K562 (cell line): Measurements from ENCODE around the gene PRDM16. TPM values are rescaled to one million over a fixed set of nuclear protein-coding genes. Genes with fewer than 3 reads are reported as not detected.
"Not testable (repeated sequence)": the region's sequence is repeated elsewhere in the genome, so short reads cannot be mapped to it uniquely, and the experiment has no call there.

Source experiments
- ATAC-seq: fragments of 200-7000 bp; cut with Tn5 transposase; 3 replicates; pipeline ENCODE4 v1.9.1; 2020; ENCODE audit warnings: moderate library complexity
- BruUV-seq: library from RNA; stranded (reverse); fragments of 400-500 nt; replicated peaks from 2 replicates; lab custom pipeline; 2021; lab: Mats Ljungman, UMichigan
- CTCF ChIA-PET: fragments of 300-600 bp; formaldehyde crosslinking; extraction: SDS; loops from one replicate; lab custom pipeline; 2021; ENCODE audit warnings: low intra/inter-chr PET ratio; lab: Yijun Ruan, JAX
- POLR2A ChIA-PET: fragments of 300-600, 350-650 bp; sonication (Branson Sonifier 250); formaldehyde crosslinking; extraction: SDS; loops from one replicate; lab custom pipeline; 2021; ENCODE audit warnings: antibody characterized with exemption, inconsistent platforms; lab: Yijun Ruan, JAX
- DNase-seq, 4 experiments: peaks; one replicate each; pipeline versions ENCODE4 v3.0.0 to v3.0.0-alpha.2; 2011 to 2018; ENCODE audit warnings: low spot score in 3 of 4, mixed read lengths in 3 of 4; ENCODE audit errors: extremely low read depth in 1 of 4
- FAIRE-seq: peaks from 2 replicates; lab custom pipeline; 2011; peaks lifted over from hg19 to GRCh38; lab: Jason Lieb, UNC
- H2AFZ ChIP-seq: 2 replicates; pipeline ENCODE4 v1.6.0; 2011; ENCODE audit warnings: low read depth, low read length, control low read depth, inconsistent platforms
- H3K27ac ChIP-seq: fragments of 200-600 bp; 3 replicates; pipeline ENCODE4 v1.8.0; 2011; ENCODE audit warnings: low read depth, mild to moderate bottlenecking, control low read depth, inconsistent platforms, low read length, moderate library complexity, mixed read lengths; ENCODE audit errors: extremely low read depth
- H3K27me3 ChIP-seq, 2 experiments: fragments of 300-600 bp in 1 of 2; 2 replicates in 1 of 2; 3 replicates in 1 of 2; pipeline versions ENCODE4 v1.6.0 to v1.8.0; 2011; ENCODE audit warnings: inconsistent platforms in 2 of 2, low read length in 2 of 2, mild to moderate bottlenecking in 1 of 2, mixed read lengths in 1 of 2, moderate library complexity in 1 of 2; ENCODE audit not compliant: control insufficient read depth in 2 of 2, insufficient read depth in 2 of 2
- H3K36me3 ChIP-seq: fragments of 300-600 bp; 3 replicates; pipeline ENCODE4 v1.8.0; 2011; ENCODE audit warnings: mild to moderate bottlenecking, low read length, inconsistent platforms; ENCODE audit not compliant: control insufficient read depth, insufficient read depth
- H3K4me1 ChIP-seq, 2 experiments: fragments of 200-600 bp in 1 of 2; replicated peaks in 1 of 2; 2 replicates in 1 of 2; 3 replicates in 1 of 2; pipeline versions ENCODE4 v1.5.1 to v1.8.0; 2011; ENCODE audit warnings: inconsistent platforms in 2 of 2, low read length in 2 of 2, mild to moderate bottlenecking in 1 of 2, mixed read lengths in 1 of 2, moderate library complexity in 1 of 2; ENCODE audit not compliant: control insufficient read depth in 2 of 2, insufficient read depth in 2 of 2
- H3K4me2 ChIP-seq: 2 replicates; pipeline ENCODE4 v1.6.1; 2011; ENCODE audit warnings: low read length, control low read depth, inconsistent platforms, mixed read lengths; ENCODE audit not compliant: insufficient read depth
- H3K4me3 ChIP-seq: fragments of 200-600 bp; sonication (generic), shearing (Covaris generic); 2 replicates; pipeline ENCODE4 v1.5.1; 2016; ENCODE audit warnings: control low read depth, inconsistent platforms
- H3K79me2 ChIP-seq: fragments of 200-600 bp; 3 replicates; pipeline ENCODE4 v1.8.0; 2011; ENCODE audit warnings: low read length, inconsistent platforms; ENCODE audit not compliant: control insufficient read depth, insufficient read depth
- H3K9ac ChIP-seq, 2 experiments: 2 replicates each; pipeline versions ENCODE4 v1.6.0 to v1.6.1; 2011; ENCODE audit warnings: low read depth in 2 of 2, low read length in 2 of 2, control low read depth in 1 of 2, inconsistent platforms in 1 of 2, mild to moderate bottlenecking in 1 of 2, mixed read lengths in 1 of 2; ENCODE audit not compliant: insufficient read depth in 1 of 2
- H3K9me1 ChIP-seq: one replicate; pipeline ENCODE4 v1.6.0; 2011; ENCODE audit warnings: inconsistent platforms, mild to moderate bottlenecking, low read length, moderate library complexity; ENCODE audit not compliant: control insufficient read depth, insufficient read depth
- H3K9me3 ChIP-seq: replicated peaks from 2 replicates; pipeline ENCODE4 v1.5.1; 2011; ENCODE audit warnings: low read depth, low read length, inconsistent platforms; ENCODE audit not compliant: control insufficient read depth, insufficient read depth
- H4K20me1 ChIP-seq: replicated peaks from 2 replicates; pipeline ENCODE4 v1.6.1; 2011; ENCODE audit warnings: low read length, inconsistent platforms, mixed read lengths; ENCODE audit not compliant: control insufficient read depth, insufficient read depth
- SUPT5H ChIP-seq: fragments of 450-650 bp; IDR thresholded peaks from 2 replicates; pipeline ENCODE4 v1.6.1; 2016
- ZNF589 ChIP-seq: fragments of 200-800 bp; sonication (Bioruptor generic); IDR thresholded peaks from 2 replicates; pipeline ENCODE4 v1.6.1; 2016; ENCODE audit warnings: low read depth, missing genetic modification characterization, missing compliant biosample characterization
- whole genome bisulfite sequencing: fragments of 100-300 bp; shearing (Covaris generic); methylation state at CpG from one replicate; pipeline ENCODE4 v1.1.6; 2016; ENCODE audit warnings: low coverage, mixed read lengths; ENCODE audit not compliant: insufficient coverage; ENCODE audit errors: missing lambda C conversion rate; 5-methylcytosine and 5-hydroxymethylcytosine counted together
- in situ Hi-C: fragments of 300-500 bp; cut with MboI; formaldehyde crosslinking; loops from 4 replicates; pipeline ENCODE4 v1.15.0; 2018; ENCODE audit warnings: inconsistent platforms, mixed read lengths
- intact Hi-C: fragments of 100-400 bp; cut with micrococcal nuclease; formaldehyde crosslinking; loops from 2 replicates; pipeline ENCODE4 v1.14.2; 2022
- polyA plus RNA-seq, 8 experiments: library from polyadenylated mRNA; depleted of rRNA in 4 of 8; stranded (reverse) in 5 of 8; unstranded in 3 of 8; fragments of >200 nt; fragmentation: Nextera tagmentation in 2 of 8; fragmentation: Illumina TruSeq in 1 of 8; extraction: Ambion mirVana in 2 of 8; extraction: Trizol in 1 of 8; gene quantifications; 2 replicates each; pipeline versions ENCODE4 v1.2.1 to v1.2.3, GENCODE V29; 2011 to 2014; ENCODE audit warnings: inconsistent platforms in 1 of 8, missing spikeins in 1 of 8
- total RNA-seq, 7 experiments: library from RNA; depleted of rRNA in 6 of 7; stranded (reverse); fragments of >200 nt in 6 of 7; fragmentation: Illumina TruSeq in 2 of 7; extraction: Trizol in 2 of 7; gene quantifications; 2 replicates each; pipeline versions ENCODE4 v1.2.1 to v1.2.3, GENCODE V29; 2011 to 2021; ENCODE audit warnings: low replicate concordance in 1 of 7
- TF ChIP-seq, protein P1 (sequence below): sonication (generic); formaldehyde crosslinking; IDR thresholded peaks from 2 replicates; pipeline ENCODE4 v1.8.0; 2022; ENCODE audit warnings: mild to moderate bottlenecking, missing genetic modification reagents

Gene PRDM16
- total and polyA plus RNA-seq, 9 of the 15 experiments (the other 6 are each of a cell fraction or from before 2014, with no cell fraction given) = 0.10 to 0.27 TPM; not detected in 7

GRCh38 chr1:3165189-3165588 is 96.2 kb downstream of the PRDM16 start:
- intact Hi-C loops, POLR2A ChIA-PET, in situ Hi-C loops, BruUV-seq, H3K36me3 ChIP-seq, H3K79me2 ChIP-seq, FAIRE-seq, H3K9me1 ChIP-seq, H3K4me2 ChIP-seq, DNase-seq, ATAC-seq, H3K4me3 ChIP-seq, H3K27ac ChIP-seq, H3K9ac ChIP-seq, H3K9me3 ChIP-seq, H3K4me1 ChIP-seq, H2AFZ ChIP-seq, CTCF ChIA-PET: not testable (repeated sequence)
- WGBS = 33% methylated on average over 1 of the region's 1 CpG
- H3K27me3 ChIP-seq = peaks cover 14 to 52% of the 10 kb centered on the region in 2 experiments
- 0 out of 2 replicates have a peak, but pooled peaks cover 17% of the 10 kb centered on the region for H4K20me1 ChIP-seq

GRCh38 chr1:3166206-3166918 is 97.4 kb downstream of the PRDM16 start:
- H3K9ac ChIP-seq = no peak overlapping the region
- H3K9me1 ChIP-seq = no peaks in the 10 kb centered on the region
- CTCF ChIA-PET = no interaction called here
- H3K9me3 ChIP-seq = no peaks in the 10 kb centered on the region
- peaks cover 0 to 17% of the 10 kb centered on the region in 2 experiments; a peak in 2 of 5 replicates for H3K4me1 ChIP-seq
- FAIRE-seq (no peak), ATAC-seq (no peak), DNase-seq (no peak)
- no peak overlapping the region for H3K4me2 ChIP-seq
- WGBS = 8% methylated on average over 32 of the region's 32 CpGs
- POLR2A ChIA-PET = no interaction called here
- no peak overlapping the region for H2AFZ ChIP-seq
- no peaks in the 10 kb centered on the region for H3K79me2 ChIP-seq
- no TSS peak for BruUV-seq
- H4K20me1 ChIP-seq = 0 out of 2 replicates have a peak, but pooled peaks cover 10% of the 10 kb centered on the region
- H3K4me3 ChIP-seq = no peak overlapping the region
- in situ Hi-C loops (no loop called here), intact Hi-C loops (no loop called here)
- H3K36me3 ChIP-seq = no peaks in the 10 kb centered on the region
- TF ChIP-seq SUPT5H (no peak), ZNF589 (no peak)
- TF ChIP-seq, protein P1, sequence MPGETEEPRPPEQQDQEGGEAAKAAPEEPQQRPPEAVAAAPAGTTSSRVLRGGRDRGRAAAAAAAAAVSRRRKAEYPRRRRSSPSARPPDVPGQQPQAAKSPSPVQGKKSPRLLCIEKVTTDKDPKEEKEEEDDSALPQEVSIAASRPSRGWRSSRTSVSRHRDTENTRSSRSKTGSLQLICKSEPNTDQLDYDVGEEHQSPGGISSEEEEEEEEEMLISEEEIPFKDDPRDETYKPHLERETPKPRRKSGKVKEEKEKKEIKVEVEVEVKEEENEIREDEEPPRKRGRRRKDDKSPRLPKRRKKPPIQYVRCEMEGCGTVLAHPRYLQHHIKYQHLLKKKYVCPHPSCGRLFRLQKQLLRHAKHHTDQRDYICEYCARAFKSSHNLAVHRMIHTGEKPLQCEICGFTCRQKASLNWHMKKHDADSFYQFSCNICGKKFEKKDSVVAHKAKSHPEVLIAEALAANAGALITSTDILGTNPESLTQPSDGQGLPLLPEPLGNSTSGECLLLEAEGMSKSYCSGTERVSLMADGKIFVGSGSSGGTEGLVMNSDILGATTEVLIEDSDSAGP (CRISPR knock-in tag) = no peak
- H3K27ac ChIP-seq = no peak overlapping the region
- H3K27me3 ChIP-seq = peaks cover 10 to 52% of the 10 kb centered on the region in 2 experiments; a peak in 4 of 5 replicates
